ENCODE measurements around the gene PLXNA4. TPM values are rescaled to one million over a fixed set of nuclear protein-coding genes. Genes with fewer than 3 reads are reported as not detected.

The PLXNA4 gene
- total RNA-seq, 1 experiment from 2014 or later, result 0.81 TPM

DNA sequence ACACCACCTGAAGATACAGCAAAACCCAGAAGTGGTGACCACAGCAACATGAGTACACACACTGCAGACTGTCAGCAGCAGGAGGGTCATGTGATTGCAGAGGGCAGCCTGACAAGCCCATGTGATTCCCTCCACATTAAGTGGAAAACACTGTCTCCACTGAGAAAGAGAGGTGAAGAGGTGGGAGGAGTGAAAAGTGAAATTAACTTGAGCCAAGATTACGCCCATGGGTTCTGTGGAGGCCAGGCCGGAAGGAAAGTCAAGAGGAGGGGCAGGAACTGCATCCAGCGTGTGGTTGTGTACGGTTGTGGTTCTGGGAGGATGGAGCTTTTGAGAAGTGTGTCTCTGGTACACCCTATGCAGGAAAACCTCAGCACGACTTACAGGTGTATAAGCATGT is 138.5 kb downstream of the PLXNA4 start:
- TF ChIP-seq TCF7 (CRISPR knock-in tag; IDR thresholded peaks at IDR 0.05; ENCODE audit: low read depth), result no peak
- TF ChIP-seq JUN (CRISPR knock-in tag; IDR thresholded peaks at IDR 0.05), result no peak
- TF ChIP-seq, protein P1, sequence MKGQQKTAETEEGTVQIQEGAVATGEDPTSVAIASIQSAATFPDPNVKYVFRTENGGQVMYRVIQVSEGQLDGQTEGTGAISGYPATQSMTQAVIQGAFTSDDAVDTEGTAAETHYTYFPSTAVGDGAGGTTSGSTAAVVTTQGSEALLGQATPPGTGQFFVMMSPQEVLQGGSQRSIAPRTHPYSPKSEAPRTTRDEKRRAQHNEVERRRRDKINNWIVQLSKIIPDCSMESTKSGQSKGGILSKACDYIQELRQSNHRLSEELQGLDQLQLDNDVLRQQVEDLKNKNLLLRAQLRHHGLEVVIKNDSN (CRISPR knock-in tag; IDR thresholded peaks at IDR 0.05), result peak; percentile 24; the same call in 1 of the 2 replicates
- H3K27ac Mint-ChIP-seq, result no peak overlapping the region
- peaks cover 3% of the 10 kb centered on the region for H3K27me3 Mint-ChIP-seq (ENCODE audit: low read depth)
- POLR2A ChIA-PET, result no interaction called here
- ATAC-seq (no peak), DNase-seq (ENCODE audit: low spot score) (no peak)
- CTCF ChIA-PET, result interaction anchor here (1.1 kb wide), 1 partner anchor 35 kb away, joined by 3 read pairs; no protein-coding TSS in a partner anchor
- H3K36me3 Mint-ChIP-seq, result no peaks in the 10 kb centered on the region
- H3K4me1 Mint-ChIP-seq, result 0 out of 2 replicates have a peak, but pooled peaks cover 3% of the 10 kb centered on the region
- H3K9me3 Mint-ChIP-seq, result no peaks in the 10 kb centered on the region
- no peak overlapping the region for H3K4me3 Mint-ChIP-seq

DNA sequence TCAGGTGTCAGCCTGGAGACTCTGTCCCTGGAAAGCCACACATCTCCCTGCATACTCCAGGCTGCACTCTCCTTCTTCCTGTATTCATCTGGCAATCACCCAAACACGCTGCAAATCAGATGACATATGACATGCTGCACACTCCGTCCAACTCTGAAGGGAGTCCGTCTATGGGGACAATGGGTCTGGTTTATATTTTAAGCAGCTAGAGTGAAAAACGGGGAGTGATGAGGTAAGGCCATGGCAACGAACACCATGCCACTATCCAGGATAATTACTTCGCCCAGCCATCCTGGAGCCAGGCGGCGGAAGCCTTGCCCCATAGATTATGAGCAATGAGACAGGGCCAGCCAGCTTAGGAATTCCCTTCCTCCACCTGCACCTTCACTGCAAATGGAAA is 140.1 kb downstream of the PLXNA4 start:
- peaks cover 3% of the 10 kb centered on the region; the same call in 1 of the 2 replicates for H3K27me3 Mint-ChIP-seq (ENCODE audit: low read depth)
- no peaks in the 10 kb centered on the region for H3K36me3 Mint-ChIP-seq
- no peak overlapping the region for H3K4me3 Mint-ChIP-seq
- TF ChIP-seq, protein P2, sequence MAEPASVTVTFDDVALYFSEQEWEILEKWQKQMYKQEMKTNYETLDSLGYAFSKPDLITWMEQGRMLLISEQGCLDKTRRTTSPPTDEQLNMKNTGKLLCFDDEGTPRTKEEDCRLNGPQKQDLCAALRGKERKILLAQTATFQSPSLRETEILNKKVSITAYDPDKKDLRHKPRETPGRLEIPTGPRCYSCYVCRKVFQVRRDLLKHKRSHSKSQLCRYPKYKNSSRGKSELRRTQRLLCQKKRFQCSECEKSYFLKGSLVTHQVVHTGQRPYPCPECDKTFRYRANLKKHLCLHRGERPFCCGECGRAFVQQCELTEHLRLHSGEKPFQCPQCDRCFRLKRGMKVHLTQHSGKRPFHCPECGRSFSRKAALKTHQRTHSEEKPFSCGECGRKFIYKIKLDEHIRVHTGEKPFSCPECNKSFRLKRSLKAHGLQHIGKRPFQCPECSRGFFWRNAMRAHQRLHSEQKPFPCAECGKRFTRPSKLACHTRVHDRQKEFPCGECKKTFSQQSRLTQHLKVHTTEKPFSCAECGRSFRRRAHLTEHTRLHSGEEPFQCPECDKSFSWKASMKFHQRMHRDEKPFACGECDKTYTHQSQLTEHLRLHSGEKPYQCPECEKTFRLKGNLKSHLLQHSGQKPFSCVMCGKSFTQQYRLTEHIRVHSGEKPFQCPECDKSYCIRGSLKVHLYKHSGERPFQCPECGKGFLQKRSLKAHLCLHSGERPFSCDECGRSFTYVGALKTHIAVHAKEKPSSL (CRISPR knock-in tag; conservative IDR thresholded peaks at IDR 0.05), result no peak
- no peak for TF ChIP-seq SMAD4 (CRISPR knock-in tag; IDR thresholded peaks at IDR 0.05)
- TF ChIP-seq, protein P3, sequence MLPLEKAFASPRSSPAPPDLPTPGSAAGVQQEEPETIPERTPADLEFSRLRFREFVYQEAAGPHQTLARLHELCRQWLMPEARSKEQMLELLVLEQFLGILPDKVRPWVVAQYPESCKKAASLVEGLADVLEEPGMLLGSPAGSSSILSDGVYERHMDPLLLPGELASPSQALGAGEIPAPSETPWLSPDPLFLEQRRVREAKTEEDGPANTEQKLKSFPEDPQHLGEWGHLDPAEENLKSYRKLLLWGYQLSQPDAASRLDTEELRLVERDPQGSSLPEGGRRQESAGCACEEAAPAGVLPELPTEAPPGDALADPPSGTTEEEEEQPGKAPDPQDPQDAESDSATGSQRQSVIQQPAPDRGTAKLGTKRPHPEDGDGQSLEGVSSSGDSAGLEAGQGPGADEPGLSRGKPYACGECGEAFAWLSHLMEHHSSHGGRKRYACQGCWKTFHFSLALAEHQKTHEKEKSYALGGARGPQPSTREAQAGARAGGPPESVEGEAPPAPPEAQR (CRISPR knock-in tag; IDR thresholded peaks at IDR 0.05), result no peak
- TF ChIP-seq FOXK1 (CRISPR knock-in tag; IDR thresholded peaks at IDR 0.05), result no peak
- no peak for TF ChIP-seq KAT7 (CRISPR knock-in tag; IDR thresholded peaks at IDR 0.05; ENCODE audit: borderline replicate concordance)
- TF ChIP-seq, protein P4, sequence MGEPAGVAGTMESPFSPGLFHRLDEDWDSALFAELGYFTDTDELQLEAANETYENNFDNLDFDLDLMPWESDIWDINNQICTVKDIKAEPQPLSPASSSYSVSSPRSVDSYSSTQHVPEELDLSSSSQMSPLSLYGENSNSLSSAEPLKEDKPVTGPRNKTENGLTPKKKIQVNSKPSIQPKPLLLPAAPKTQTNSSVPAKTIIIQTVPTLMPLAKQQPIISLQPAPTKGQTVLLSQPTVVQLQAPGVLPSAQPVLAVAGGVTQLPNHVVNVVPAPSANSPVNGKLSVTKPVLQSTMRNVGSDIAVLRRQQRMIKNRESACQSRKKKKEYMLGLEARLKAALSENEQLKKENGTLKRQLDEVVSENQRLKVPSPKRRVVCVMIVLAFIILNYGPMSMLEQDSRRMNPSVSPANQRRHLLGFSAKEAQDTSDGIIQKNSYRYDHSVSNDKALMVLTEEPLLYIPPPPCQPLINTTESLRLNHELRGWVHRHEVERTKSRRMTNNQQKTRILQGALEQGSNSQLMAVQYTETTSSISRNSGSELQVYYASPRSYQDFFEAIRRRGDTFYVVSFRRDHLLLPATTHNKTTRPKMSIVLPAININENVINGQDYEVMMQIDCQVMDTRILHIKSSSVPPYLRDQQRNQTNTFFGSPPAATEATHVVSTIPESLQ (CRISPR knock-in tag; IDR thresholded peaks at IDR 0.05), result no peak
- TF ChIP-seq, protein P5, sequence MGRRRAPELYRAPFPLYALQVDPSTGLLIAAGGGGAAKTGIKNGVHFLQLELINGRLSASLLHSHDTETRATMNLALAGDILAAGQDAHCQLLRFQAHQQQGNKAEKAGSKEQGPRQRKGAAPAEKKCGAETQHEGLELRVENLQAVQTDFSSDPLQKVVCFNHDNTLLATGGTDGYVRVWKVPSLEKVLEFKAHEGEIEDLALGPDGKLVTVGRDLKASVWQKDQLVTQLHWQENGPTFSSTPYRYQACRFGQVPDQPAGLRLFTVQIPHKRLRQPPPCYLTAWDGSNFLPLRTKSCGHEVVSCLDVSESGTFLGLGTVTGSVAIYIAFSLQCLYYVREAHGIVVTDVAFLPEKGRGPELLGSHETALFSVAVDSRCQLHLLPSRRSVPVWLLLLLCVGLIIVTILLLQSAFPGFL (CRISPR knock-in tag; IDR thresholded peaks at IDR 0.05; ENCODE audit: borderline replicate concordance), result no peak
- no peak for TF ChIP-seq CBFB (CRISPR knock-in tag; IDR thresholded peaks at IDR 0.05; ENCODE audit: low read depth)
- TF ChIP-seq, protein P6, sequence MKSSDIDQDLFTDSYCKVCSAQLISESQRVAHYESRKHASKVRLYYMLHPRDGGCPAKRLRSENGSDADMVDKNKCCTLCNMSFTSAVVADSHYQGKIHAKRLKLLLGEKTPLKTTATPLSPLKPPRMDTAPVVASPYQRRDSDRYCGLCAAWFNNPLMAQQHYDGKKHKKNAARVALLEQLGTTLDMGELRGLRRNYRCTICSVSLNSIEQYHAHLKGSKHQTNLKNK (CRISPR knock-in tag; IDR thresholded peaks at IDR 0.05), result no peak
- TF ChIP-seq TEAD4 (CRISPR knock-in tag; IDR thresholded peaks at IDR 0.05), result no peak
- TF ChIP-seq, protein P7, sequence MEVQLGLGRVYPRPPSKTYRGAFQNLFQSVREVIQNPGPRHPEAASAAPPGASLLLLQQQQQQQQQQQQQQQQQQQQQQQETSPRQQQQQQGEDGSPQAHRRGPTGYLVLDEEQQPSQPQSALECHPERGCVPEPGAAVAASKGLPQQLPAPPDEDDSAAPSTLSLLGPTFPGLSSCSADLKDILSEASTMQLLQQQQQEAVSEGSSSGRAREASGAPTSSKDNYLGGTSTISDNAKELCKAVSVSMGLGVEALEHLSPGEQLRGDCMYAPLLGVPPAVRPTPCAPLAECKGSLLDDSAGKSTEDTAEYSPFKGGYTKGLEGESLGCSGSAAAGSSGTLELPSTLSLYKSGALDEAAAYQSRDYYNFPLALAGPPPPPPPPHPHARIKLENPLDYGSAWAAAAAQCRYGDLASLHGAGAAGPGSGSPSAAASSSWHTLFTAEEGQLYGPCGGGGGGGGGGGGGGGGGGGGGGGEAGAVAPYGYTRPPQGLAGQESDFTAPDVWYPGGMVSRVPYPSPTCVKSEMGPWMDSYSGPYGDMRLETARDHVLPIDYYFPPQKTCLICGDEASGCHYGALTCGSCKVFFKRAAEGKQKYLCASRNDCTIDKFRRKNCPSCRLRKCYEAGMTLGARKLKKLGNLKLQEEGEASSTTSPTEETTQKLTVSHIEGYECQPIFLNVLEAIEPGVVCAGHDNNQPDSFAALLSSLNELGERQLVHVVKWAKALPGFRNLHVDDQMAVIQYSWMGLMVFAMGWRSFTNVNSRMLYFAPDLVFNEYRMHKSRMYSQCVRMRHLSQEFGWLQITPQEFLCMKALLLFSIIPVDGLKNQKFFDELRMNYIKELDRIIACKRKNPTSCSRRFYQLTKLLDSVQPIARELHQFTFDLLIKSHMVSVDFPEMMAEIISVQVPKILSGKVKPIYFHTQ (CRISPR knock-in tag; IDR thresholded peaks at IDR 0.05), result no peak
- TF ChIP-seq NFYB (CRISPR knock-in tag; conservative IDR thresholded peaks at IDR 0.05; ENCODE audit: low read depth), result no peak
- no peak for TF ChIP-seq ZNF138 (CRISPR knock-in tag; conservative IDR thresholded peaks at IDR 0.05)
- TF ChIP-seq EMX1 (CRISPR knock-in tag; IDR thresholded peaks at IDR 0.05), result no peak
- TF ChIP-seq, protein P8, sequence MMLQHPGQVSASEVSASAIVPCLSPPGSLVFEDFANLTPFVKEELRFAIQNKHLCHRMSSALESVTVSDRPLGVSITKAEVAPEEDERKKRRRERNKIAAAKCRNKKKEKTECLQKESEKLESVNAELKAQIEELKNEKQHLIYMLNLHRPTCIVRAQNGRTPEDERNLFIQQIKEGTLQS (CRISPR knock-in tag; conservative IDR thresholded peaks at IDR 0.05), result no peak
- no peak for DNase-seq (ENCODE audit: low spot score)
- no peak overlapping the region for H3K27ac Mint-ChIP-seq
- H3K4me1 Mint-ChIP-seq, result no peaks in the 10 kb centered on the region
- ChIA-PET CTCF (no interaction called here), POLR2A (no interaction called here)
- ATAC-seq, result no peak
- no peaks in the 10 kb centered on the region for H3K9me3 Mint-ChIP-seq

All from WTC11 (cell line).